Type B pancreatic cell (in vitro differentiated cells): ENCODE results near the gene IQCN. TPM values are rescaled to one million over a fixed set of nuclear protein-coding genes. Genes with fewer than 3 reads are reported as not detected.

ENCODE experiments used
- DNase-seq: peaks from one replicate; pipeline ENCODE4 v3.0.0; 2021; ENCODE audit warnings: mixed read lengths; ENCODE audit not compliant: unreplicated experiment; ENCODE audit errors: extremely low spot score
- H3K27ac Mint-ChIP-seq: 2 replicates; pipeline ENCODE4 v1.8.0; 2021; ENCODE audit warnings: mild to moderate bottlenecking, mixed read lengths
- H3K27me3 Mint-ChIP-seq: 2 replicates; pipeline ENCODE4 v1.8.0; 2021; ENCODE audit warnings: mixed read lengths
- H3K36me3 Mint-ChIP-seq: 2 replicates; pipeline ENCODE4 v1.8.0; 2021; ENCODE audit warnings: mixed read lengths
- H3K4me1 Mint-ChIP-seq: one replicate; pipeline ENCODE4 v1.8.0; 2021; ENCODE audit warnings: mixed read lengths; ENCODE audit not compliant: unreplicated experiment
- H3K4me3 Mint-ChIP-seq: 2 replicates; pipeline ENCODE4 v1.8.0; 2021; ENCODE audit warnings: mild to moderate bottlenecking, mixed read lengths
- H3K9me3 Mint-ChIP-seq: 2 replicates; pipeline ENCODE4 v1.8.0; 2021; ENCODE audit warnings: mixed read lengths
- CTCF ChIP-seq: fragments of 200-600 bp; sonication (generic); conservative IDR thresholded peaks from 2 replicates; pipeline ENCODE4 v1.5.0; 2021; ENCODE audit warnings: antibody characterized with exemption, mild to moderate bottlenecking
- total RNA-seq: library from RNA; stranded (reverse); gene quantifications from 2 replicates; pipeline ENCODE4 v1.2.1, GENCODE V29; 2021; ENCODE audit warnings: low replicate concordance

Gene IQCN
- total RNA-seq, 1 donor from 2014 or later: 7.8 TPM

GRCh38 chr19:18301718-18302111 lies 27.5 kb upstream of the IQCN start:
- H3K4me1 Mint-ChIP-seq: peaks cover 24% of the 10 kb centered on the region
- H3K9me3 Mint-ChIP-seq: no peaks in the 10 kb centered on the region
- H3K27ac Mint-ChIP-seq: no peak overlapping the region
- H3K36me3 Mint-ChIP-seq: no peaks in the 10 kb centered on the region
- H3K4me3 Mint-ChIP-seq: no peak overlapping the region
- no peak for TF ChIP-seq CTCF
- no peaks in the 10 kb centered on the region for H3K27me3 Mint-ChIP-seq
- DNase-seq: no peak

- DNase-seq: no peak
- no peak overlapping the region for H3K4me3 Mint-ChIP-seq
Observed at GRCh38 chr19:18300930-18301717, 26.9 kb upstream of the IQCN start.

GRCh38 chr19:18299654-18300053 lies 25.4 kb upstream of the IQCN start:
- Mint-ChIP-seq H3K9me3 (no peaks in the 10 kb centered on the region), H3K36me3 (no peaks in the 10 kb centered on the region), H3K4me3 (no peak overlapping the region), H3K27ac (no peak overlapping the region), H3K4me1 (peaks cover 17% of the 10 kb centered on the region), H3K27me3 (no peaks in the 10 kb centered on the region)
- no peak for TF ChIP-seq CTCF
- no peak for DNase-seq

More at GRCh38 chr19:18300930-18301717, 26.9 kb upstream of the IQCN start:
- no peaks in the 10 kb centered on the region for H3K27me3 Mint-ChIP-seq
- peaks cover 21% of the 10 kb centered on the region for H3K4me1 Mint-ChIP-seq
- TF ChIP-seq CTCF: no peak
- no peaks in the 10 kb centered on the region for H3K36me3 Mint-ChIP-seq
- H3K9me3 Mint-ChIP-seq: no peaks in the 10 kb centered on the region
- H3K27ac Mint-ChIP-seq: no peak overlapping the region

- Mint-ChIP-seq H3K4me1 (peaks cover 8% of the 10 kb centered on the region), H3K9me3 (no peaks in the 10 kb centered on the region), H3K36me3 (no peaks in the 10 kb centered on the region), H3K27me3 (no peaks in the 10 kb centered on the region), H3K4me3 (no peak overlapping the region), H3K27ac (no peak overlapping the region)
- no peak for DNase-seq
- no peak for TF ChIP-seq CTCF
Observed at GRCh38 chr19:18298601-18299000, 24.3 kb upstream of the IQCN start.

GRCh38 chr19:18297308-18297707 lies 23.1 kb upstream of the IQCN start:
- Mint-ChIP-seq H3K4me1 (peaks cover 12% of the 10 kb centered on the region), H3K4me3 (no peak overlapping the region), H3K36me3 (no peaks in the 10 kb centered on the region), H3K27ac (no peak overlapping the region), H3K9me3 (no peaks in the 10 kb centered on the region), H3K27me3 (no peaks in the 10 kb centered on the region)
- TF ChIP-seq CTCF: no peak
- no peak for DNase-seq
